A673 (cell line): ENCODE data around the gene LHB.
"Not testable (repeated sequence)": the region's sequence is repeated elsewhere in the genome, so short reads cannot be mapped to it uniquely, and the experiment has no call there.

ENCODE experiments used
- CTCF ChIP-seq: fragments of 300-800, 200-600 bp; sonication (generic); conservative IDR thresholded peaks from 2 replicates; pipeline ENCODE4 v1.5.1; 2017; ENCODE audit warnings: low read depth, mild to moderate bottlenecking, antibody characterized with exemption, low read length, moderate library complexity, mixed read lengths
- EZH2 ChIP-seq: fragments of 200-600 bp; sonication (generic); IDR thresholded peaks from 2 replicates; pipeline ENCODE4 v1.6.1; 2017; ENCODE audit warnings: borderline replicate concordance, low read depth, mild to moderate bottlenecking, mixed read lengths, antibody characterized with exemption, low read length; ENCODE audit not compliant: poor library complexity, severe bottlenecking

DNA sequence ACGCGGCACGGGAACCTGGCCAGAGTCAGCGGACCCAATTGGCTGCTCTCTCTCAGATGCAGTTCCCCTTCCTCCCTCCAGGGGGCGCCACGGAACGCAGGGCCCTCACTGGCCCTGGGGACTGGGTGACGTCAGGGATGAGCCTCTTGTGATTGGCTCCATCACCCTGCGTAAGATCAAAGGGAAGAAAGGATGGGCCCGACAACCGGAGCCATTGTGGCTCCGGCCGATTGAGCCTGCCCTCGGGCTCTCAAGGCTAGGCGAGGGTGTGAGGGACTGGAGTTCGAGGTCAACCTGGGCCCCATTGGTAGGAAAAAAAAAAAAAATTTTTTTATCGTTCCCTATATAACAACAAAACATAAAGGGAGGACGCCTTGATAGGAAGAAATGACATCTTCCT, 19.9 kb upstream of the LHB start, which contains the start of gene CGB1:
- peak; percentile 71 for TF ChIP-seq CTCF
- TF ChIP-seq EZH2: not testable (repeated sequence)
